MV-4-11 (cell line): Measurements from ENCODE around the gene CEP83.
"Not testable (repeated sequence)": the region's sequence is repeated elsewhere in the genome, so short reads cannot be mapped to it uniquely, and the experiment has no call there.

ENCODE experiments used
- DNase-seq: peaks from one replicate; lab custom pipeline; 2025; lab: John Stamatoyannopoulos, UW

CEP83 gene

GRCh38 chr12:94459728-94460615 lies at the start of gene CEP83:
Gene CEP83 (minus strand): TSS chr12:94459867. CDS start chr12:94412490, 47,377 bp downstream.
- peak; percentile 91 for DNase-seq

- DNase-seq = no peak
These were observed 49.6 kb upstream of the CEP83 start for GRCh38 chr12:94509317-94509716.

GRCh38 chr12:94507455-94507854 lies 47.8 kb upstream of the CEP83 start:
- no peak for DNase-seq

- no peak for DNase-seq
These were observed 44.7 kb upstream of the CEP83 start for GRCh38 chr12:94504386-94504785.

- no peak for DNase-seq
These were observed 44.0 kb upstream of the CEP83 start for GRCh38 chr12:94503619-94504018.

GRCh38 chr12:94500831-94501567 lies 41.3 kb upstream of the CEP83 start:
- no peak for DNase-seq

- no peak for DNase-seq
These were observed 39.0 kb upstream of the CEP83 start for GRCh38 chr12:94498698-94499097.

GRCh38 chr12:94498073-94498472 lies 38.4 kb upstream of the CEP83 start:
- DNase-seq = no peak

GRCh38 chr12:94495445-94496115 lies 35.9 kb upstream of the CEP83 start:
- DNase-seq = no peak

GRCh38 chr12:94491489-94491888 lies 31.8 kb upstream of the CEP83 start:
- no peak for DNase-seq

GRCh38 chr12:94488463-94488862 lies 28.8 kb upstream of the CEP83 start:
- DNase-seq = peak; percentile 75

GRCh38 chr12:94481734-94482133 lies 22.1 kb upstream of the CEP83 start:
- DNase-seq = no peak

- no peak for DNase-seq
These were observed 9.9 kb upstream of the CEP83 start for GRCh38 chr12:94469522-94469921.

- no peak for DNase-seq
These were observed 921 bp upstream of the CEP83 start for GRCh38 chr12:94460616-94460959.

- DNase-seq = peak; percentile 60
These were observed 565 bp downstream of the CEP83 start for GRCh38 chr12:94458877-94459727.

GRCh38 chr12:94457311-94457710 lies 2.4 kb downstream of the CEP83 start:
- no peak for DNase-seq

GRCh38 chr12:94454318-94454717 lies 5.3 kb downstream of the CEP83 start:
- not testable (repeated sequence) for DNase-seq

- no peak for DNase-seq
These were observed 14.0 kb downstream of the CEP83 start for GRCh38 chr12:94445662-94446061.

- no peak for DNase-seq
These were observed 22.4 kb downstream of the CEP83 start for GRCh38 chr12:94437303-94437702.

- DNase-seq = peak; percentile 41
These were observed 24.1 kb downstream of the CEP83 start for GRCh38 chr12:94435511-94435927.

- DNase-seq = peak; percentile 3
These were observed 25.5 kb downstream of the CEP83 start for GRCh38 chr12:94434171-94434570.

- no peak for DNase-seq
These were observed 25.9 kb downstream of the CEP83 start for GRCh38 chr12:94433744-94434143.
